Cerebellar nuclear complex (tissue), 1 donor: ENCODE data around the gene SLC24A3.

ENCODE experiments used
- DNase-seq, 2 experiments: peaks; one replicate each; lab custom pipeline; 2025; lab: John Stamatoyannopoulos, UW

SLC24A3 gene

DNA sequence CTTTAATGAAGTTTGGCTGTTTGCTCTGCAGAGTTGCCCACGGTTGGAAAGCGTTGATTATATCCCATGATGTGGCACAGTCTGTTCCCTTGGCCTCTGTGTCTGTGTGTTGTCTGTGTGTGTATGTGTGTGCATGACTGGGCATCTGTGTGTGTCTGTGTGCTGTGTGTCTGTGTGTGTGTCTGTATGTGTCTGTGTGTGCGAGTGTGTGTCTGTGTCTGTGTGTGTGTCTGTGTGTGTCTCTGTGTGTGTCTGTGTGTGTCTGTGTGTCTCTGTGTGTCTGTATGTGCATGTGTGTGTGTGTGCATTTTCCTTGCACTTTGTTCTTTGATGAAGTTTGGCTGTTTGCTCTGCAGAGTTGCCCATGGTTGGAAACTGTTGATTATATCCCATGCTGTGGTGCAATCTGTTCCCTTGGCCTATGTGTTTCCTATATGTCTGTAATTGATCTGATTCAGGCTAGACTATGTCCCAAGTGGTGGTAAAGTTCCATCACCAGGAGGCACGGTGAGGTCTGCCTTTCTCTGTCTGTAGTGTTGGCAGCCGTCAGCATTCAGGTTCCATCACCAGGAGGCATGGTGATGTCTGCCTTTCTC lies 467.6 kb downstream of the SLC24A3 start:
- no peak for DNase-seq

DNA sequence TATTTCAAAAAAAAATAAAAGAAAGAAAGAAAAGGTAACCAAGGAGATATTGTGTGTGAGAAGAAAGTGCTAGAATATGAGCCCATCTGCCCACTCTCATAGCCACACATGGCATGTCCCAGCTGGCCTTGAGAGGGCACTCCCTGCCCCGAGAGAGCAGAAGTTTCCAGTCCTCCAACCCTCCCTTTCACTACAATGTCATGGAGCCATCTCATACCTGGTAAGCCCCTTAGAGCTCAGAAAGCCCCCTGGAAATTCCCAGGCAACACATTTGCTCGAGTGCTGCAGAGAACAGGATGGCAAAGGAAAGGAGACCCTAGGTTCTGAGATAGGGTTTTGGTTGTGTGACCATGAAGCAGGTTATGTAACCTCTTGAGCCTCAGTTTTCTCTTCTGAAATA lies 469.8 kb downstream of the SLC24A3 start:
- no peak for DNase-seq

DNA sequence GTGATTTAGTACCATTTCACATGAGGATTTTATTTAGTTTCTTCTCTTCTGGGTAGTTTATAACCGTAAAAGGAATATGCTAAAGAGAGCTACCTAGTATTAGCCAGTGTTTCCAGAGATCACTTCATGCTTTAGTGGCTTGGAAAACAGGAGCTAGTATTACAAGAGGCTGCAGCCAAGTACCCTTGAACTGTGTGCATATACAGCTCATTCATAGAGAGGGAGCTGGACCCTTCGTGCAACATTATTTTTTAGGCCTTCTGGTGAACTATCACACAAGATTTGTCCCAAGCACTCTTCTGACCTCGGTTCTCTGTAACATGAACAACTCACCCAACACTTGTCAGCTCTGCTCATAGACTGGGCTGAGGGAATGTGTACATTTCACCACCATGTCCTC lies 470.7 kb downstream of the SLC24A3 start:
- DNase-seq, result no peak

- no peak for DNase-seq
Observed at GRCh38 chr20:19683822-19684221, 471.4 kb downstream of the SLC24A3 start.

DNA sequence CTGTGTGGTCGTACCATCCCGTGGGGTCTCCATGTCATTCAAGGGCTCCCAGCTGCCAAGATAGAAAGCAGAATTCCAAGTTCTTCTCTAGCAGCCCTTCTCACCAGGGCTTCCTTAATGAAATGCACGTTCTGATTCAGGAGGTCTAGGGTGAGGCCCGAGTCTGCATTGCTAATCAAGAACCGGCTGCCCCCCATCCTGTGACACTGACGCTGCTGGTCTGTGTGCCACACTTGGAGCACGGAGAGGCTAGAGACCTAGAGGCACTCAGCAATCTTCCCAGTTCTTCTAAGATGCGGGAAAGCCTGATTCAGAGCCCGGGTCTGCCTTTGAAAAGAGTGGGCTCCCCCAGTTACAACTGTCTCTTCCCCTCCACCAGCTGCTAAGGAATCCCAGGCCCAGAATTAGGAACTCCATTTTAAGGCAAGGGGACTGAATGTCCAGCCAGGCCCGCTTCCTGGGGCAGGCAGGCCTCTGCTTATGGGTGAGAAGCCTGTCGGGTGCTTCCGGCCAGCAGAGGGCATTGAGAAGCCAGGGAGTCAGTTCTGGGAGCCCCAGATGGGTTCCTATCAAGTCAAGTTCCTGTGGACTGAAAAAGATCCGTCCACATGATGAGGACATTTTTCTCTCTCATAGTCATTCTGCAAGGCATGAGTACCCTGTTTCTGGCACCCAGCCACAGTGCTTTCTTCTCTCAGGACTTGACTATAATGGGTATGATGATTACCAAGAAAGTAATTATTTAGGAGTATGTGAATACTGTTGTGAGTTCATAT lies 475.8 kb downstream of the SLC24A3 start:
- no peak for DNase-seq

DNA sequence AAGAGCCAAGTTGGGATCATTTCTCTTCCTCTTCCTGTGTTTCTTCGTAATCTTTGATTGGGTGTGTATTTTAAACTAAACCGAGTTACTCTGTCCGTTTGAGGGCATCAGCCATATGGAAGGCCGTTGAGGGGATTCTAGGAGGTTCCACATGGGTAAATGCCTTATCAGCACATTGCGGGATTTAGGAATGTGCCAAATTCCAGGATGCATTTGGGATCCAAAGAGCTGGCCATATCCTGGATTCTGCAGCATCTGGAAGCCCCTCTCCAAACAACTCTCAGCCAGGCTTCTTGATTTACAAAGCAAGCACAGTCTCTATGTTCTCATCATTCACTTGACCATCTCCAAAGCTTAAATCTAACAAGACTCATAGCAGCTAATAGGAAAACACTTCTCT lies 478.0 kb downstream of the SLC24A3 start:
- DNase-seq, result no peak

GRCh38 chr20:19691125-19691524 lies 478.7 kb downstream of the SLC24A3 start:
- no peak for DNase-seq

- DNase-seq, result no peak
Observed at GRCh38 chr20:19692100-19692499, 479.7 kb downstream of the SLC24A3 start.

DNA sequence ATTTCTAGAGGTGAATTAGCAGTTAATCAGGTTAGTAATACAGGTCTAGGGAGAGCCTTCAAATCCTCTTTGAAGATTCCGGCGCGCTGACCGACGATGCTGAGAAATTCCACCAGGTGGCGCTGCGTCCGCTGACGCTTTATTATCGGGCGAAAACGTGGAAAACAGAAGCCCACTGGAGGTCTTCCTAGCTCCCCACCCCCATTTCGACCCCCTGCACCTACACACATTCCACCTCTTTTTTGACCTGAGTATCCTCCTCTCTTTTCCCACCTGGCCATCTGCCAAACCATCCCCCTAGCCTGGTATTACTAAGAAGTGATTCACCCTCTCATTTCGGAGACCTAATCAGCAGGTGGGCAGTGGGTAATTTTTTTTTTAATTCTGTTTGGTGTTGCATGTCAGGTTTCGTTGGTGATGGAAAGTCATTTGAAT lies 480.3 kb downstream of the SLC24A3 start:
- DNase-seq, result no peak

DNA sequence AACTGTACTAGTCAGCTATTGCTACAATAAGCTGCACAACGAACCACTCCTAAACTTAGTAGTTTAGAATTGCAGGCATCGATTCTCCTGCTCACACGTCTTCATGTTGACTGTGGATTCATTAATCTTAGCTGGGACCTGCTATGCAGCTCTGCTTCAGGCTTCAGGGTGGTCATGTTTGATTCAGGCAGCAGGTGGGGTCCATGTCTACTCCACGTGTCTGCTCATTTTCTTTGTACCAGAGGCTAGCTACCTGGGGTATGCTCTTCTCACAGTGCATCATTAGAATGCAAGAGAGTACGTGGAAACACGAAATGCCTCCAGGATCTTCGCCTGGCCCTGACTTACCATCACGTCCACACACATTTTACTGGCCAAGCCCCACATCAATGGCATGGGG lies 481.1 kb downstream of the SLC24A3 start:
- no peak for DNase-seq

DNA sequence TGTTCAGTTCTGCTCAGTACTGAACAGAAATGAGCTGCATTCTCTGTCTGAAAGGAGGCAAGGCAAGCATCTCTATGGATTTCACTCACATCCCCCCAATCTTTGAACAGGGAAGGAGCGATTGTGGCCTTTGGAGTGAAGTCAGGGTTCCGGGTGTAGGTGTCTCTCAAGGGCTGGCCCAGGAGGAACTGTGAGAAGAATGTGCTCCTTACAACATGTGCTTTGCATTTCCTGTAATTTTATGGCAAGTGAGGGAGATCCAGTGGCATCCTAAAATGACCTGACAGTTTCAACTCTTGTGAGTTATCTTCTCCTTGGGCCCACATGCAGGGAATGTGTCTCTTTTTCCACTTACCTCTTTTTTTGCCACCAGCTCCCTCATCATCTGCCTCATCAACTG lies 482.6 kb downstream of the SLC24A3 start:
- no peak for DNase-seq

- DNase-seq, result no peak
Observed at GRCh38 chr20:19696620-19697019, 484.2 kb downstream of the SLC24A3 start.

- no peak for DNase-seq
Observed at GRCh38 chr20:19697415-19697814, 485.0 kb downstream of the SLC24A3 start.

DNA sequence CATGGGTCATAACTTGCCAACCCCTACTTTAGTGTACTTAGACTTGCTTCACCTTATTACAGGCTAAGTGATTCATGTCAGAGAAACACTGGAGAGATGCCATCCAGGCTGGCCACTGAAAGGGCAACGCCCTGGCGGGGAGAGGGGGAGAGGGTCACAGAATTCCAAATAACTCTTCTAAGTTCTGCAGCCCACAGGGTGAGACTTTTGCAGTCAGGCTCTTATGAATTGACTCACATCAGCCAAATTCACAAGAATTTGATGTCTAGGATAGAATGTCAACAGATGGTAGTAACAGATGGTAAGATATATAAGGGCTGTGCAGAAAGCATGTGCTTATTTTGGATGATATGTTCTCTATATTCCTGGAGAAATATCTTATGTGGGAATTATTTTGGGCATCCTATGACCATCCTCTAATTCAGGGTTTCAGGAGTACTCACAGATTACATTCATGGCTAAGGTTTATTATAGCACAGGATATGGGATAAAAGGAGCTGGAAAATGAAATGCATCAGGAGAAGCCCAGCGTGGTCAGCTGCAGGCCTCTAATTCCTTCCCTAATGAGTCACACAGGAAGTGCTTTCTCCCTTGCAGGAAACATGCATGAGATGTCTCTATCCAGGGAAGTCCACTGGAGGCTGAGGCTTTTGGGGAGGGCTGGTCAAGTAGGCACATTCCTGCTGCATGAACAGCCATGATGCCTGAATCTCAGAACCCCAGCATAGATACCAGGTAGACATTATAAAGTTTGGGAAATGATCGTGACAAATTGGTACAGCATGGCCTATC lies 486.9 kb downstream of the SLC24A3 start:
- DNase-seq, result no peak

- no peak for DNase-seq
Observed at GRCh38 chr20:19701429-19701828, 489.0 kb downstream of the SLC24A3 start.

GRCh38 chr20:19706463-19706862 lies 494.0 kb downstream of the SLC24A3 start:
- no peak for DNase-seq

DNA sequence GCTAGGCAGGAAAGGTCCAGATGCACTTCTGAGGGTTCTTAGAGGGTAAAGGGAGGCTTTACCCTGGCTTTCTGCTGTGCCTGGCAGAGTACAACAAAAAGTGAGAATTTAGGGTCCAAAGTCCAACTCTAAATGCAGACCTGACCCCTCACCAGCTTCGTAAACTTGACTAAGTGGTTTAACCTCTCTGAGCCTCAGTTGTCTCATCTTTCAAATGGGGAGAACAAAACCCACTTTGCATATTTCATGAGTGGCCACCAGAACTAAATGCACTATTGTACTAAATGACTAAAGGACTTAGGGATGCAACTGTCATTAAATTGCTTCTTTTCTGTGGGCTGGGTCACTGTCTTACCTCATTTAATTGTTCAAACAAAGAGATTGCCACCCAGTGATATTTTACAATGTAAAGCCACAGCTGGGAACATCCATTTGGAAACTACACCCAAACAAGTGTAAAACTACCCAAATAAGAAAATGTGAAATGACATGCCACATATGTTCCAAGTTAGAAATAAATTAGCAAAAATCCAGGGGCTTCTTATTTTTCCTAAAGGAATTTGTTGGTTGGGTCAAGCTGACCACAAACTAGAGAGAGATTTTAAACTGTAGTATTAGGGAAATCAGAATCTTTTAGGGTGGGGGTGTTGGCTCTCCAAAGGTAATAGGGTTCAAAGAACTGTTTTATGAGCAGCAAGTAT lies 497.3 kb downstream of the SLC24A3 start:
- no peak for DNase-seq

DNA sequence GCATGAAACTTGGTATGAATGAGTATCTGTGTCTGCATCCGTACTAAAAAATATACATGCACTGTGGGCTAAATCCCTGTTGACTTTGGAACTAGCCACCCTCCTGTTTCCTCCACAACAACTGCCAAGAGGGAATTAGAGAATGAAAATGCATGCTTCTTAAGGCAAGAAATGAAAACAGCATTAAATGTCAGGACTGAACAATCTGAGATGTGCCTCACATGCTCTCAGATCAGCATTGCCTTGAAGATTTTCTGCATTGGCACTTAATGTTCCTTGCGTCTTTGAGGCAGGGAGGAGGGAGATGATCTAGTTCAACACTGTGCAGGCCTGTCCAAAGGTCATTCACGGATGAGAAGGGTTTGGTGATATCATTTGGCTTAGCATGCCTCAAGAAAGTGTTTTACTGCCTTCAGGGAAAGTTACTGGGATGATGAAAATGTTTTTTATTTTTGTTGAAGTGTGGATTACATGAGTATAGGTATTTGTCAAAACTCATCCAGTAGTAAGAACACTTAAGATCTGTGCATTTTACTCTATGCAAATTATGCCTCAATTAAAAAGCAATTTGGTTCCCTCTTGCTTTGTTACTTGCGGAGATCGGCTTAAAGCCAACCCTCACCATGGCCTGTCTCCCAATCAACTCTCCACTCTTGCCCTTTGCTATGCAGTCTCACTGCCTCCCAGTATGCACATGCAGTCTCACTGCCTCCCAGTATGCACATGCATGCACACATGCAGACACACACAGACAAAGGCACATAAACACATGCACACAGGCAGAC lies 498.1 kb downstream of the SLC24A3 start:
- no peak for DNase-seq

- no peak for DNase-seq
Observed at GRCh38 chr20:19711126-19711525, 498.7 kb downstream of the SLC24A3 start.

- no peak for DNase-seq
Observed at GRCh38 chr20:19712721-19713260, 500.3 kb downstream of the SLC24A3 start.
